HepG2 (cell line): ENCODE measurements around the gene EVPLL. TPM values are rescaled to one million over a fixed set of nuclear protein-coding genes. Genes with fewer than 3 reads are reported as not detected.

Experiments
- BHLHE40 ChIP-seq: IDR thresholded peaks from 2 replicates; pipeline ENCODE4 v1.6.1; 2011; ENCODE audit warnings: low read length, improper control_type of control experiment
- CEBPZ ChIP-seq: IDR thresholded peaks from 2 replicates; pipeline ENCODE4 v1.6.1; 2012; ENCODE audit warnings: low read length, improper control_type of control experiment
- GLMP ChIP-seq: sonication (generic); formaldehyde crosslinking; IDR thresholded peaks from 2 replicates; pipeline ENCODE4 v1.9.0; 2021; ENCODE audit warnings: missing genetic modification reagents, mild to moderate bottlenecking, borderline replicate concordance
- HDAC6 ChIP-seq: fragments of 200-600 bp; sonication (generic); IDR thresholded peaks from 2 replicates; pipeline ENCODE4 v1.7.0; 2017; ENCODE audit warnings: mild to moderate bottlenecking, antibody characterized with exemption, low read length, low read depth
- KDM1A ChIP-seq: IDR thresholded peaks from 2 replicates; pipeline ENCODE4 v1.6.1; 2016; ENCODE audit warnings: missing compliant biosample characterization
- MED1 ChIP-seq: sonication (generic); formaldehyde crosslinking; IDR thresholded peaks from 2 replicates; pipeline ENCODE4 v1.4.0; 2020; ENCODE audit warnings: missing genetic modification reagents
- NFKBIZ ChIP-seq: IDR thresholded peaks from 2 replicates; pipeline ENCODE4 v1.6.1; 2018; ENCODE audit warnings: missing genetic modification reagents, missing compliant biosample characterization
- PAF1 ChIP-seq: IDR thresholded peaks from 2 replicates; pipeline ENCODE4 v1.6.1; 2016; ENCODE audit warnings: missing genetic modification reagents, missing compliant biosample characterization
- POLR2A ChIP-seq, 2 experiments: IDR thresholded peaks; 2 replicates each; pipeline ENCODE4 v1.6.1; 2011; ENCODE audit warnings: low read depth in 2 of 2, low read length in 2 of 2, mild to moderate bottlenecking in 1 of 2, moderate library complexity in 1 of 2; ENCODE audit not compliant: insufficient read depth in 1 of 2
- RFX3 ChIP-seq: IDR thresholded peaks from 2 replicates; pipeline ENCODE4 v1.6.1; 2016; ENCODE audit warnings: missing biosample characterization, missing genetic modification reagents
- RFXAP ChIP-seq: sonication (generic); formaldehyde crosslinking; IDR thresholded peaks from 2 replicates; pipeline ENCODE4 v1.4.0; 2020; ENCODE audit warnings: missing genetic modification reagents, borderline replicate concordance
- RXRA ChIP-seq: sonication (generic); formaldehyde crosslinking; IDR thresholded peaks from 2 replicates; pipeline ENCODE4 v1.5.1; 2020; ENCODE audit warnings: missing genetic modification reagents
- SMARCC2 ChIP-seq: fragments of 450-650 bp; IDR thresholded peaks from 2 replicates; pipeline ENCODE4 v1.6.1; 2017; ENCODE audit warnings: antibody characterized with exemption, mild to moderate bottlenecking
- ZNF589 ChIP-seq: sonication (generic); formaldehyde crosslinking; conservative IDR thresholded peaks from 2 replicates; pipeline ENCODE4 v1.8.0; 2022; ENCODE audit warnings: mild to moderate bottlenecking, moderate library complexity, missing genetic modification reagents
- ZNF784 ChIP-seq: sonication (generic); formaldehyde crosslinking; IDR thresholded peaks from 2 replicates; pipeline ENCODE4 v1.5.1; 2020; ENCODE audit warnings: missing genetic modification reagents, mild to moderate bottlenecking, borderline replicate concordance
- ZNF878 ChIP-seq: sonication (generic); formaldehyde crosslinking; IDR thresholded peaks from 2 replicates; pipeline ENCODE4 v1.8.1; 2023; ENCODE audit warnings: mild to moderate bottlenecking, missing genetic modification reagents, moderate library complexity
- polyA plus RNA-seq, 8 experiments: library from polyadenylated mRNA; depleted of rRNA in 3 of 8; stranded (reverse) in 7 of 8; unstranded in 1 of 8; fragments of >200 nt; fragmentation: Illumina TruSeq in 4 of 8; extraction: Trizol in 4 of 8; gene quantifications; 2 replicates each; pipeline versions ENCODE4 v1.2.1 to v1.2.3, GENCODE V29; 2011 to 2016; ENCODE audit warnings: low read depth in 4 of 8, missing spikeins in 1 of 8, mixed read lengths in 1 of 8; ENCODE audit not compliant: insufficient read depth in 1 of 8
- total RNA-seq, 5 experiments: library from RNA; depleted of rRNA; stranded (reverse); fragments of >200 nt; fragmentation: Illumina TruSeq; extraction: Trizol; gene quantifications; 2 replicates each; pipeline ENCODE4 v1.2.3, GENCODE V29; 2016; ENCODE audit warnings: low read depth in 1 of 5
- TF ChIP-seq, protein P1 (sequence below): sonication (generic); formaldehyde crosslinking; IDR thresholded peaks from 2 replicates; pipeline ENCODE4 v1.5.1; 2020; ENCODE audit warnings: mild to moderate bottlenecking, missing genetic modification reagents, borderline replicate concordance

EVPLL gene
- total and polyA plus RNA-seq, 2 of the 13 experiments (the other 11 are each of a cell fraction or from before 2014, with no cell fraction given) = 0.07 TPM; not detected in 1

- TF ChIP-seq RFXAP (CRISPR knock-in tag) (peak; percentile 91), NFKBIZ (no peak), CEBPZ (no peak), GLMP (no peak), BHLHE40 (peak; percentile 49), MED1 (CRISPR knock-in tag) (peak; percentile 51), ZNF589 (CRISPR knock-in tag) (0 out of 2 replicates have a peak, but pooled peaks have one; percentile 50), HDAC6 (no peak), POLR2A (IDR thresholded peaks at IDR 0.05; ENCODE audit: insufficient read depth in 1 of 2, low read depth in 2 of 2, low read length in 2 of 2) (peak; percentile 62 to 87), PAF1 (CRISPR knock-in tag) (no peak), RFX3 (CRISPR knock-in tag) (no peak), ZNF784 (CRISPR knock-in tag) (peak; percentile 79; the same call in 1 of the 2 replicates), RXRA (CRISPR knock-in tag) (peak; percentile 27; the same call in 1 of the 2 replicates), SMARCC2 (no peak), KDM1A (CRISPR knock-in tag) (no peak), ZNF878 (CRISPR knock-in tag) (0 out of 2 replicates have a peak, but pooled peaks have one; percentile 74)
- TF ChIP-seq, protein P1, sequence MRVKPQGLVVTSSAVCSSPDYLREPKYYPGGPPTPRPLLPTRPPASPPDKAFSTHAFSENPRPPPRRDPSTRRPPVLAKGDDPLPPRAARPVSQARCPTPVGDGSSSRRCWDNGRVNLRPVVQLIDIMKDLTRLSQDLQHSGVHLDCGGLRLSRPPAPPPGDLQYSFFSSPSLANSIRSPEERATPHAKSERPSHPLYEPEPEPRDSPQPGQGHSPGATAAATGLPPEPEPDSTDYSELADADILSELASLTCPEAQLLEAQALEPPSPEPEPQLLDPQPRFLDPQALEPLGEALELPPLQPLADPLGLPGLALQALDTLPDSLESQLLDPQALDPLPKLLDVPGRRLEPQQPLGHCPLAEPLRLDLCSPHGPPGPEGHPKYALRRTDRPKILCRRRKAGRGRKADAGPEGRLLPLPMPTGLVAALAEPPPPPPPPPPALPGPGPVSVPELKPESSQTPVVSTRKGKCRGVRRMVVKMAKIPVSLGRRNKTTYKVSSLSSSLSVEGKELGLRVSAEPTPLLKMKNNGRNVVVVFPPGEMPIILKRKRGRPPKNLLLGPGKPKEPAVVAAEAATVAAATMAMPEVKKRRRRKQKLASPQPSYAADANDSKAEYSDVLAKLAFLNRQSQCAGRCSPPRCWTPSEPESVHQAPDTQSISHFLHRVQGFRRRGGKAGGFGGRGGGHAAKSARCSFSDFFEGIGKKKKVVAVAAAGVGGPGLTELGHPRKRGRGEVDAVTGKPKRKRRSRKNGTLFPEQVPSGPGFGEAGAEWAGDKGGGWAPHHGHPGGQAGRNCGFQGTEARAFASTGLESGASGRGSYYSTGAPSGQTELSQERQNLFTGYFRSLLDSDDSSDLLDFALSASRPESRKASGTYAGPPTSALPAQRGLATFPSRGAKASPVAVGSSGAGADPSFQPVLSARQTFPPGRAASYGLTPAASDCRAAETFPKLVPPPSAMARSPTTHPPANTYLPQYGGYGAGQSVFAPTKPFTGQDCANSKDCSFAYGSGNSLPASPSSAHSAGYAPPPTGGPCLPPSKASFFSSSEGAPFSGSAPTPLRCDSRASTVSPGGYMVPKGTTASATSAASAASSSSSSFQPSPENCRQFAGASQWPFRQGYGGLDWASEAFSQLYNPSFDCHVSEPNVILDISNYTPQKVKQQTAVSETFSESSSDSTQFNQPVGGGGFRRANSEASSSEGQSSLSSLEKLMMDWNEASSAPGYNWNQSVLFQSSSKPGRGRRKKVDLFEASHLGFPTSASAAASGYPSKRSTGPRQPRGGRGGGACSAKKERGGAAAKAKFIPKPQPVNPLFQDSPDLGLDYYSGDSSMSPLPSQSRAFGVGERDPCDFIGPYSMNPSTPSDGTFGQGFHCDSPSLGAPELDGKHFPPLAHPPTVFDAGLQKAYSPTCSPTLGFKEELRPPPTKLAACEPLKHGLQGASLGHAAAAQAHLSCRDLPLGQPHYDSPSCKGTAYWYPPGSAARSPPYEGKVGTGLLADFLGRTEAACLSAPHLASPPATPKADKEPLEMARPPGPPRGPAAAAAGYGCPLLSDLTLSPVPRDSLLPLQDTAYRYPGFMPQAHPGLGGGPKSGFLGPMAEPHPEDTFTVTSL = no peak
Measured at GRCh38 chr17:18363101-18364049, 14.2 kb upstream of the EVPLL start, which contains the start of gene SHMT1 (continued).
